PC-3 (cell line): Measurements from ENCODE around the gene SELENOK.

Experiments
- CTCF ChIP-seq: fragments of 300-600 bp; sonication (generic); conservative IDR thresholded peaks from 2 replicates; pipeline ENCODE4 v1.5.1; 2017; ENCODE audit warnings: antibody characterized with exemption, low read depth, mild to moderate bottlenecking, low read length
- EZH2 ChIP-seq: fragments of 300-600 bp; sonication (generic); IDR thresholded peaks from one replicate; pipeline ENCODE4 v1.6.1; 2017; ENCODE audit warnings: antibody characterized with exemption, mild to moderate bottlenecking, low read length; ENCODE audit not compliant: unreplicated experiment

GRCh38 chr3:53900666-53901331 is 9.1 kb upstream of the SELENOK start:
- TF ChIP-seq CTCF (no peak), EZH2 (no peak)
